NT2/D1 (cell line): ENCODE data around the gene IFNL3.

ENCODE experiments used
- SUZ12 ChIP-seq: IDR thresholded peaks from 2 replicates; pipeline ENCODE4 v1.6.1; 2011; ENCODE audit not compliant: insufficient read length, insufficient read depth; ENCODE audit errors: extremely low read depth
- YY1 ChIP-seq: IDR thresholded peaks from 2 replicates; pipeline ENCODE4 v1.6.1; 2011; ENCODE audit not compliant: insufficient read length, insufficient read depth
- ZNF274 ChIP-seq: IDR thresholded peaks from 2 replicates; pipeline ENCODE4 v1.6.1; 2011; ENCODE audit warnings: mild to moderate bottlenecking, low read depth, low read length

DNA sequence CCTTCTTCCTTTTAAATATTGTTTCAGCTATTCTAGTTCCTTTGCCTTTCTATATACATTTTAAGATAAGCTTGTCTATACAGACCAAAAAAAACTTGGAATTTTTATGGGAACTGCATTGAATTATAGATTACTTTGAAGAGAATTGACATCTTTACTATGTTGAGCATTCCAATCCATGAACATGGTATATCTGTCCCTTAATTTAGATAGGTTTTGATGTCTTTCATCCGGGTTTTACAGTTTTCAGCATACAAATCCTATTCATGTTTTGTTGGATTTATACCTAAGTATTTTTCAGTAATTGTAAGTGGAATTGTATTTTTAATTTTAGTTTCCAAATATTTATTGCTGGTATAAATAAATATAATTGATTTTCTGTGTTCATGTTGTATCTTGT is 39.2 kb upstream of the IFNL3 start:
- TF ChIP-seq ZNF274 (no peak), YY1 (no peak), SUZ12 (no peak)
